Neural progenitor cell (in vitro differentiated cells): ENCODE results near the gene RPL10.

ENCODE experiments used
- CTCF ChIP-seq: fragments of 200-600 bp; sonication (generic); IDR thresholded peaks from 2 replicates; pipeline ENCODE4 v1.5.1; 2017; ENCODE audit warnings: antibody characterized with exemption, mild to moderate bottlenecking
- EZH2 ChIP-seq: fragments of 200-600 bp; sonication (generic); IDR thresholded peaks from 2 replicates; pipeline ENCODE4 v1.6.1; 2017; ENCODE audit warnings: antibody characterized with exemption, mild to moderate bottlenecking, moderate library complexity
- EZH2phosphoT487 ChIP-seq: fragments of 200-600 bp; sonication (generic); IDR thresholded peaks from 2 replicates; pipeline ENCODE4 v1.6.1; 2017; ENCODE audit warnings: antibody characterized with exemption

- TF ChIP-seq EZH2 = no peak
- TF ChIP-seq CTCF = no peak
- TF ChIP-seq EZH2phosphoT487 = no peak
These were observed 44.0 kb downstream of the RPL10 start for GRCh38 chrX:154441984-154442707.
